ENCODE measurements around the gene RNF186.

DNA sequence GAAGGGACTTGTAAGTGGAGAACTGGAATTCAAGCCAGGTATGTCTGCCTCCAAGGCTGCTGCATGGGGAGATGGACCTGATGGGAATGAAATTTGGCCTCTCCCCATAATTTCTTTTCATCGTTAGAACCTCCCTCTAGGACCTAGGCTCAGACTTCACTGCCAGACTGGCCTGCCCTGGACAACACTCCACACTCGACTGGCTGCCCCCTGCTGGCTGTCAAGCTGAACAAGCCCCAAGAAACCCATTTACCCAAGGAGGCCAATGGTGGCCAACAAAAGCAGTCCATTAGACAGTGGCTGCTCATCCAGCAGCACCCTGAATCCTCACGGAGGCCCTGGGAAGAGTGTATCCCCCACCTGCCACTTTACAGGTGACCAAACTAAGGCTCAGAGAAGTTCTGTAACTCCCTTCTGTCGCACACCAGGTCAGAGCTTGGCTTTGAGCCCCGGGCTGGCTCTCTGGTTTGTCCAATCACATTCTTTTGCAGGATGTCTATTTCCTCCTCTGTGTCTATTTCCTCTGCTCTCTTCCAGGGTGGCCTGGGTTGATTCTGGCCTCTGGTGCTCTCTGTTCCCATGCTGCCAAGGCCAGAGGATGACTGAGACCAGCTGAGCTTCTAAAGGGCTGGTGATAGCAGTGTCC, 3.8 kb downstream of the RNF186 start:
- TF ChIP-seq, protein P1, sequence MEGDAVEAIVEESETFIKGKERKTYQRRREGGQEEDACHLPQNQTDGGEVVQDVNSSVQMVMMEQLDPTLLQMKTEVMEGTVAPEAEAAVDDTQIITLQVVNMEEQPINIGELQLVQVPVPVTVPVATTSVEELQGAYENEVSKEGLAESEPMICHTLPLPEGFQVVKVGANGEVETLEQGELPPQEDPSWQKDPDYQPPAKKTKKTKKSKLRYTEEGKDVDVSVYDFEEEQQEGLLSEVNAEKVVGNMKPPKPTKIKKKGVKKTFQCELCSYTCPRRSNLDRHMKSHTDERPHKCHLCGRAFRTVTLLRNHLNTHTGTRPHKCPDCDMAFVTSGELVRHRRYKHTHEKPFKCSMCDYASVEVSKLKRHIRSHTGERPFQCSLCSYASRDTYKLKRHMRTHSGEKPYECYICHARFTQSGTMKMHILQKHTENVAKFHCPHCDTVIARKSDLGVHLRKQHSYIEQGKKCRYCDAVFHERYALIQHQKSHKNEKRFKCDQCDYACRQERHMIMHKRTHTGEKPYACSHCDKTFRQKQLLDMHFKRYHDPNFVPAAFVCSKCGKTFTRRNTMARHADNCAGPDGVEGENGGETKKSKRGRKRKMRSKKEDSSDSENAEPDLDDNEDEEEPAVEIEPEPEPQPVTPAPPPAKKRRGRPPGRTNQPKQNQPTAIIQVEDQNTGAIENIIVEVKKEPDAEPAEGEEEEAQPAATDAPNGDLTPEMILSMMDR (conservative IDR thresholded peaks at IDR 0.05; ENCODE audit: low read depth, low read length) = peak; percentile 75
- TF ChIP-seq EZH2phosphoT487 (IDR thresholded peaks at IDR 0.05; ENCODE audit: borderline replicate concordance, low read length) = no peak

Measured in PC-3 (cell line).